NCI-H82 (cell line): ENCODE measurements around the gene CD9.
"Not testable (repeated sequence)": the region's sequence is repeated elsewhere in the genome, so short reads cannot be mapped to it uniquely, and the experiment has no call there.

Source experiments
- DNase-seq: peaks from one replicate; lab custom pipeline; 2025; lab: John Stamatoyannopoulos, UW

CD9 gene

GRCh38 chr12:6199531-6200255, 507 bp upstream of the CD9 start:
- peak; percentile 98 for DNase-seq

GRCh38 chr12:6201213-6201608, 1.0 kb downstream of the CD9 start:
- DNase-seq = peak; percentile 44

GRCh38 chr12:6201826-6202225, 1.6 kb downstream of the CD9 start:
- no peak for DNase-seq

GRCh38 chr12:6202304-6202703, 2.1 kb downstream of the CD9 start:
- no peak for DNase-seq

DNA sequence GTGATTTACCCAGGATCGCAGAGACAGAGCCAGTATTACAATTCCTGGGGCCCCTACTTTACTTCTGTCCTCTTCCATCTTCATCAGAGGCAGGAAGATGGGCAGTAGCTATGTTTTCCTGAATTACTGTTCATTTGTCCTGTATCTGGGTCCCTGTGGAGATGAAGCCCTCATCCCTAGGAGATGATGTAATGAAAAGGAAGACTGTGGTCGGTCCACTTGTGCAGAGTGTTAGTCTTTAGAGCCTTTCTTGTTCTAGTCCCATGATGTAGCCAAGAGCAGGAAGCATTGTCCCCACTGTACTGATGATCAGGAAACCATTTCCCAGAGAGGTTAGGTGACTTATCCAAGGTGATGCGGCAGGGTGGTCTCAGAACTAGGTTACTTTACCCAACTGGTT, 2.6 kb downstream of the CD9 start:
- no peak for DNase-seq

DNA sequence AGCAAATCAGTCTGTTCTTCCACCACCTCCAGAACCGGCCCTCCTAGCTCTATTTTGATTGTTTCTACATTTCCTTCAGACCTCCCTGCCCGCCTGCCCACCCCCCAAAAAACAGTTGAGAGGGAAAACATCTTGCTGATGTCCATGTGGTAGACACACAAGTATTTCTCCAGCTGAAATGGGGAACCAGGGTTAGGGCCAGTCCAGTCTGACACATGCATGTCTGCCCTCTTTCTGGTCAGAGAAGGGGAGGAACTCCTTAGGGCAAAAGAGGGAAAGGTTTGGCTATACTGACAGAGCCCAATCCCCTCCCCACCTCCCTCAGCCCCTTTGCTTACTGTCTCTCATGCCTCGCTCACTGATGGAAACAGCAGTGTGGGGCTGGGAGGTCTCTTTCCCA, 3.4 kb downstream of the CD9 start:
- DNase-seq = no peak

- DNase-seq = no peak
These were observed 4.4 kb downstream of the CD9 start for GRCh38 chr12:6204533-6205143.

DNA sequence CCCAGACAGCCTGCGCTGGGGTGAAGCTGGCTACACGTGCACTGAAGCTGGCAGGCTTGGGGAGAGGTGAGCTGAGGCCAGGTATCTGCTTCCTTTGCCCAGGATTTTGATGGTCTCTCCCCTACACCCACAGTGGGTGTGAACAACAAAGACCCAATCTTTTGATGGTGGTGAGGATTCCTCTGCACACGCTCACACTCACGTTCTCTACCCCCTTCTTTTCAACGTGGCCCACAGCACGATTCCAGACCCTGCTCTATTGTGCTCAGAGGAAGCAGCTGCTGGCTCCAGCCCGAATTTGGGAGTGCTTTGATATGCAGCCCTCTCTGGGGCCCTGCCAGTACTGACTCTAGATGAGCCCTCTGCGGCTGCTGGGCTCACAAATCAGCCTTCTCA, 4.9 kb downstream of the CD9 start:
- DNase-seq = no peak

- no peak for DNase-seq
These were observed 5.6 kb downstream of the CD9 start for GRCh38 chr12:6205761-6206160.

- DNase-seq = no peak
These were observed 6.1 kb downstream of the CD9 start for GRCh38 chr12:6206327-6206726.

- no peak for DNase-seq
These were observed 7.2 kb downstream of the CD9 start for GRCh38 chr12:6207259-6207925.

DNA sequence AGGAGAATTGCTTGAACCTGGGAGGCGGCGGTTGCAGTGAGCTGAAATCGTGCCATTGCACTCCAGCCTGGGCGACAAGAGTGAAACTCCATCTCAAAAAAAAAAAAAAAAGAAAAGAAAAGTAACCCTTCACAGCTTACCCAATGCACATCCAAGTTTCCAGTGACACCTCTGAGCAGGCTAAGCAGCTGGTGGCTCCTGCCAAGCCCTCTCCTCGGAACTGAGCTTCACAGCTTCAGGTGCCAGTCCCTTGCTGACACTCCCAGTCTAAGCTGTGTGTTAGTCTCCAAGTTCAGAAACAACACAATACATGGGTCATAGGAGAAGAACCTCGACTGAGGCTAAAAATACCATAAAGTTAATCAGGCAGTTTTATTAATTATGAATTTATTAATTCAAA, 7.9 kb downstream of the CD9 start:
- DNase-seq = no peak

GRCh38 chr12:6209428-6209827, 9.2 kb downstream of the CD9 start:
- not testable (repeated sequence) for DNase-seq

GRCh38 chr12:6211421-6211869, 11.2 kb downstream of the CD9 start:
- DNase-seq = no peak

- DNase-seq = no peak
These were observed 11.9 kb downstream of the CD9 start for GRCh38 chr12:6212086-6212485.

GRCh38 chr12:6213969-6214368, 13.8 kb downstream of the CD9 start:
- DNase-seq = no peak

GRCh38 chr12:6214633-6215032, 14.4 kb downstream of the CD9 start:
- DNase-seq = no peak

- DNase-seq = no peak
These were observed 15.1 kb downstream of the CD9 start for GRCh38 chr12:6215120-6215807.

DNA sequence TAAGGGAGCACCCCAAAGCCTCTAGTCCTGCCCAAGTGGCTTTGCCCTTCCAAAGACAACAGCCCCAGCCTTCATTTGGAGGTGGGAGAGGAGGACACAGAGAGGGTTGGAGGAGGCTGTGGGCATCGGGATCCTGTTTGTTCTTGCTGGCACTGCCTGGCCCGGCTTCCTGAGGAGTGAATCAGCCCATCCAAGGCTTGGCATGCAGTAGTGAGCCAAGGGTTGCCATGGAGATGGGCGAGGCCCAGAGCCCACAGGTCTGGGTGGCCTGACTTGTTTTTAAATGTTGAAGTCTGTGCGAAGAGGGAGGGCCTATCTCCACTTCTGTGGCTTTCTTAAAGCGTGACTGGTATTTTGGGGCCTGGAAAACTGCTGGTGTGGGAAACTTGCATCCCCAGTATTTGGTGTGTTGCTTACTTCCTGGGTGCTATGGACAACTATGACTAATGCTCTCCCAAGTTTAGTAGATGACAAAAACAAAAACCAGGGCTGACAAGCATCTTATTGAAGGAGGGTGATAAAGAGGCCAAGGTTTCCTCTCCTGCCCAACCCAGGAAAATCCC, 15.8 kb downstream of the CD9 start:
- no peak for DNase-seq

- DNase-seq = no peak
These were observed 16.4 kb downstream of the CD9 start for GRCh38 chr12:6216581-6216980.

- DNase-seq = no peak
These were observed 18.2 kb downstream of the CD9 start for GRCh38 chr12:6218347-6218925.

- DNase-seq = no peak
These were observed 19.8 kb downstream of the CD9 start for GRCh38 chr12:6219980-6220379.
